SH-SY5Y (cell line): ENCODE data around the gene NTHL1.

Experiments
- GATA2 ChIP-seq: IDR thresholded peaks from 2 replicates; pipeline ENCODE4 v1.6.1; 2011; ENCODE audit warnings: mild to moderate bottlenecking, low read depth, low read length
- GATA3 ChIP-seq: IDR thresholded peaks from 2 replicates; pipeline ENCODE4 v1.6.1; 2011; ENCODE audit warnings: low read depth, mild to moderate bottlenecking, low read length, moderate library complexity

- TF ChIP-seq GATA2 (no peak), GATA3 (no peak)
These were observed 9.0 kb downstream of the NTHL1 start for GRCh38 chr16:2038382-2039231.
